ENCODE measurements around the gene JAK3. TPM values are rescaled to one million over a fixed set of nuclear protein-coding genes. Genes with fewer than 3 reads are reported as not detected.
"Not testable (repeated sequence)": the region's sequence is repeated elsewhere in the genome, so short reads cannot be mapped to it uniquely, and the experiment has no call there.

Gene JAK3
- polyA plus RNA-seq, 4 donors, result 2.3 to 4.4 (median 3.3) TPM

DNA sequence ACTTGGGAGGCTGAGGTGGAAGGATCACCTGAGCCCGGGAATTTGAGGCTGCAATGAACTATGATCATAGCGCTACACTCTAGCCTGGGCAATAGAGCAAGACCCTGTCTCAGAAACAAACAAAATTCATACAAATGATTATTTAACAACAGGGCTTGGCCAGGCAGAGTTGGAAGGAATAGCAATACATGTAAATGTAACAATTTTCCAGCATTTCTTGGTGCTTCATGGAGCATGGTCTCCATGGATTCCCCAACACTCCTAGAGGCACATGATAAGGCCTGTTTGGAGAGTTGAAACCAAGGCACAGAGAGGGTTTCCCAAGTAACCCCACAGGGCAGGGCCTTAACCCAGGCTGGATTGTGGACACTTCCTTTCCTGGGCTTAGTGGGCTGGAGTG lies 36.7 kb downstream of the JAK3 start:
- DNase-seq (ENCODE audit: low read depth in 4 of 4, low spot score in 3 of 4), result no peak

GRCh38 chr19:17807731-17808316 lies 40.0 kb downstream of the JAK3 start:
- no peak for DNase-seq (ENCODE audit: low read depth in 4 of 4, low spot score in 3 of 4)

GRCh38 chr19:17806945-17807344 lies 40.8 kb downstream of the JAK3 start:
- DNase-seq (ENCODE audit: low read depth in 4 of 4, low spot score in 3 of 4), result no peak

DNA sequence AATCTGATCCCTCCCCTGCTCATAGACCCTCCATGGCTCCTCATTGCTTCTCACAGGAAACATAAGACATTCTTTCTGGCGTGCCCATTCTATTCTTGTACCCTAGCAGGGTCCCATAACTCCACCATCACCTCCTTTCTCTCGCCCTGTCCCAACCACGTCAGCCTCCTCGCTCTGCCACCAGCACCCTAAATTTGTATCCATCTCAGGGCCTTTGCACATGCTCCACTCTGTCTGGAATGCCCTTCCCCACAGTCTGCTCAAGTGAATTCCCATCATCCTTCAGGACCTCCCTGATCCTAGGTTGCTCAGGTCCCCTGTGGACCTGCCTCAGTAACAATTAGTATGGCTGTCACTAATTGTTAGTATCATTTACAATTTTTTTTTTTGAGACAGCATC lies 42.4 kb downstream of the JAK3 start:
- no peak for DNase-seq (ENCODE audit: low read depth in 4 of 4, low spot score in 3 of 4)

GRCh38 chr19:17803264-17803896 lies 44.4 kb downstream of the JAK3 start:
- no peak for DNase-seq (ENCODE audit: low read depth in 4 of 4, low spot score in 3 of 4)

DNA sequence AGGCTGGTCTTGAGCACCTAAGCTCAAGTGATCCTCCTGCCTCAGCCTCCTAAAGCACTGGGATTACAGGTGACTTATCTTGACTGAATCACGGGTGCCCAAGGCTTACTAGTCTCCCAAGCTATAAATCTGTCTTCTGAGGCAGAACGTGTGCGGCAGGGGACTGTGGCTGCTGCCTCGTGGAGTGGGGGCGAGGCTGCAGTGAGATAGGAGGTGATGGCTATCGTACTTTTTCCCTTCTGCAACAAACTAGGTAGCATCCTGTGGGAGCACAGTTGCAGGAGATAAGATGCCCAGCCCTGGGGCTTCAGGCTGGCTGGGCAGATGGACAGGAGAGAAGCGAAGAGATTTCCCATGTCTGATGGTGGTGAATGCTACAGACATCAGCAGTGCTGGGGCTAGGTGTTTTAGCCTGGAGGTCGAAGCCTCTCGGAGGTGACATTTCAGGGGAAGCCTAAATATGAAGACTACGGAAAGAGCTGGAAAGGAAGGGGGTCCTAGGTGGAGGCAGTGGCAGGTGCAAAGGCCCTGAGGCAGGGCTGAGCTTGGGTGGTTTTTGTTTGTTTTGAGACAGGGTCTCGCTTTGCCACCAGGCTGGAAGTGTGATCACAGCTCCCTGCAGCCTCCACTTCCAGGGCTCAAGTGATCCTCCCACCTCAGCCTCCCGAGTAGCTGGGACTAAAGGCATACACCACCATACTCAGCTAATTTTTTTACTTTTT lies 45.5 kb downstream of the JAK3 start:
- no peak for DNase-seq (ENCODE audit: low read depth in 4 of 4, low spot score in 3 of 4)

DNA sequence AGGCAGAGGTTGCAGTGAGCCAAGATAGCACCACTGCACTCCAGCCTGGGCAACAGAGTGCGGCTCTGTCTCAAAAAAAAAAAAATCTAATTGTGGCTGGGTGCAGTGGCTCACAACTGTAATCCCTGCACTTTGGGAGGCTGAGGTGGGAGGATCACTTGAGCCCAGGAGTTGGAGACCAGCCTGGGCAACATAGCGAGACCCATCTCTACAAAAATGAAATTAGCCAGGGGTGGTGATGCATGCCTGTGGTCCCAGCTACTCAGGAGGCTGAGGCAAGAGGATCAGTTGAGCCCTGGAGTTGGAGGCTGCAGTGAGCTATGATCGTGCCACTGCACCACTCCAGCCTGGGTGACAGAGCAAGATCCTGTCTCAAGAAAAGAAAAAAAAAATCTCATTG lies 49.2 kb downstream of the JAK3 start:
- not testable (repeated sequence) for DNase-seq (ENCODE audit: low read depth in 4 of 4, low spot score in 3 of 4)

GRCh38 chr19:17797424-17798201 lies 50.2 kb downstream of the JAK3 start:
- no peak for DNase-seq (ENCODE audit: low read depth in 4 of 4, low spot score in 3 of 4)

- DNase-seq (ENCODE audit: low read depth in 4 of 4, low spot score in 3 of 4), result no peak
Observed at GRCh38 chr19:17796838-17797423, 50.9 kb downstream of the JAK3 start.

DNA sequence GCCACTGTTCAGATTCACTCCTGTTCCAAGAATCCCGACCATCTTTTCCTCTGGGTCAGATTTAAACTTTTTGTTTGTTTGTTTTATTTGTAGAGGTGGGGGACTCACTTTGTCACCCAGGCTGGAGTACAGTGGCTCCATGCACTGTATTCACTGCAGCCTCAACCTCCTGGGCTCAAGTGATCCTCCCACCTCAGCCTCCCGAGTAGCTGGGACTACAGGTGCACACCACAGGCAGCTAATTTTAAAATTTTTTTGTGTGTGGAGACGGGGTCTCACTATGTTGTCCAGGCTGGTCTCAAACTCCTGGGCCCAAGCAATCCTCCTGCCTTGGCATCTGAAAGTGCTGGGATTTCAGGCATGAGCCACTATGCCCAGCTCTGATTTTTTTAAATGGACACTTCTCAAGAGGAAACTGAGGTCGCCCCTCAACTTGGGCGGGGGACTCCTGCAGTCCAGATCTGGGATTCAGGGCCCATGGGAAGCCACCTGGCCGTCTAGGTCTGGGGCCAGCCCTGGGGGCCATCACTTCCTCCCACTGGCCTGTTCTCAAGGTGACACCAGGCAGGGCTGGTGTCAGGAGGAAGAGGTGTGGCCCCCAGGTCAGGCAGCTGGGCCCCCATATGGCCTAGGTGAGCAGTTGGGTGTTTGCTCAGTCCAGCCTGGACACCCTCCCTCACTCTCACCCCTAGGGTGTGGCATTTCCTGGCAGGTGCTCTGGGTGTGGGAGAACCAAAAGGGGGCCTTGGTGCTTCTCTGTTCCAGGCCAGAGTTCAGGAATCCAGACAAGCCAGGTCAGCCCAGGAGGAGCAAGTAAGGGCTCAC lies 51.6 kb downstream of the JAK3 start:
- no peak for DNase-seq (ENCODE audit: low read depth in 4 of 4, low spot score in 3 of 4)

GRCh38 chr19:17795495-17795856 lies 52.3 kb downstream of the JAK3 start:
- no peak for DNase-seq (ENCODE audit: low read depth in 4 of 4, low spot score in 3 of 4)

DNA sequence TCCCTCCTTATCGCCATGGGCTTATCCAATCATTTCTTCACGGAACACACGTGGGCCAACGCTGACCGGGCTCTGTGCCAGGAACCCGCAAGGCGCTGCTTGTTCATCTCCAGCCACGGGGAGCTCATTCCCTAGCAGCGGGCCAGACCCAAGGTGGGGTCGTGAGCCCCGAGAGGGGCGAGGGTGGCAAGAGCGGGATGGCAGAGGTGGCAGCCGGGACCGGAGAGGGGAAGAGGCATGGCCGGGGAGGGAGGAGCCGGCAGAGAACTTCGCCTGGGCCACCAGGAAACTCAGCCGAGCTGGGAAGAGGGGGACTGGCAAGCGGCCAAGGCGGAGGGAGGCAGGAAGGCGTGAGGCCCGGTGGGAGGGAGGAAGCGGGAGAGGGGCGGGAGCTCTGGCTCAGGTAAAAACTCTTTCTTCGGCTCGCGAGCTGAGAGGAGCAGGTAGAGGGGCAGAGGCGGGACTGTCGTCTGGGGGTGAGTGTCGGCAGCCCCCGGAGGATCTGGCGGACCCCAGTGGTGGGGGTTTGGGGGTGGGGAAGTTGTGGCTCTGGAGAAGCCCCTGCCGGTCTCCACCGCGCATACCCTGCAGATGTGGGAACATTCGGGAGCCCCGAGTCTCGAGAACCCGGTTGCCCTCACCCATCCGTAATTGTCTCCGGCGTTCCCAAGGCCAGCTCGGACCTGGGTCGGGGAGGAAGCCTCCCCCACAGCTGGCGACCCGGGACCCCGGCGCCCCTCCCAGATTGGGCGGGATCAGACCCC lies 52.9 kb downstream of the JAK3 start, which contains the start of gene B3GNT3:
Gene B3GNT3 (plus strand): TSS at position 408 of the 764 bp plus-strand sequence. CDS start 12,670 bp downstream, outside the sequence.
- DNase-seq (ENCODE audit: low read depth in 4 of 4, low spot score in 3 of 4), result no peak

GRCh38 chr19:17794412-17794730 lies 53.4 kb downstream of the JAK3 start:
- no peak for DNase-seq (ENCODE audit: low read depth in 4 of 4, low spot score in 3 of 4)

DNA sequence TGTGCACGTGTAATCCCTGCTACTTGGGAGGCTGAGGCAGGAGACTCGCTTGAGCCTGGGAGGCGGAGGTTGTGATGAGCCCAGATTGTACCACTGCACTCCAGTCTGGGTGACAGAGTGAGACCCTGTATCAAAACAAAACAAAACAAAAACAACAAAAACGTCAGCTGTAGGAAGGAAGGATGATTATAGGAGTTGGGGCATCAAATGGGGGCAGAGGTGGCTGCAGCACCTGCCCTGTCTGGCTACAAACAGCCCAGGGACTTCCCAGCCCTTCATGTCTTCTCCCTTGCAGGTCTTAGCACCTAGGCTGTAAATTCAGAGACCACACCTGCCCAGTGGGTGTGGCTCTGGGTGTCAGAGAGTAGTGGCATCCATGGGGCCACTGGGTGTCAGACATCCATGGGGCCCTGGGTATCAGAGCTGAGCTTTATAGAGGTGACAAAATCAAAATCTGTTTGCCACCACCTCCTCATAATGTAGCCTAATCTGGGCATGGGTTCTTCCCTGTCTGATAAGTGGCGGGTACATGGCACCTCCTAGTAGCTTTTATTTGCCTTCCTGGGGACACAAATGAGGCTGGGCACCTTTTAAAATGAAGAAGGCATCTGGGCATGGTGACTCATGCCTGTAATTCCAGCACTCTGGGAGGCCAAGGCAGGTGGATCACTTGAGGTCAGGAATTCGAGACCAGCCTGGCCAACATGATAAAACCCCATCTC lies 57.6 kb downstream of the JAK3 start:
- DNase-seq (ENCODE audit: low read depth in 4 of 4, low spot score in 3 of 4), result no peak

DNA sequence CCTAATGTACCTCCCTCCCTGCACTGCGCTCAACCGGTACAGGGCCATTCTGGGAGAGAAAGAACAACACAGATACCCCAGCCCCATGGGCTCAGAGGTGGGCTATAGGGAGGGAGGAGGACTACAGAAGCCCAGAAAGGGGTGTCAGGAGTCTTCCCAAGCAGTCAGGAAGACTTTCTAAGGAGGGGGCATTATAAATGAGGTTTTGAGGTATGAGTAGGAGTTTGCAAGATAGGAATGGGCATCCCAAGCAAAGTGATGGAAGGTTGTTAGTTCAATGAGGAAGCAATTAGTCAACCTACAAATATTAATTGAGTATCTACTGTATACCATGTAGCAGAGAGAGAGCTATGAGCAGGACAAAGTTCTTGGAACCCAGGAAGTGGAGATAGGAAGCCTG lies 59.1 kb downstream of the JAK3 start:
- DNase-seq (ENCODE audit: low read depth in 4 of 4, low spot score in 3 of 4), result no peak

GRCh38 chr19:17787274-17787913 lies 60.4 kb downstream of the JAK3 start:
- DNase-seq (ENCODE audit: low read depth in 4 of 4, low spot score in 3 of 4), result no peak

DNA sequence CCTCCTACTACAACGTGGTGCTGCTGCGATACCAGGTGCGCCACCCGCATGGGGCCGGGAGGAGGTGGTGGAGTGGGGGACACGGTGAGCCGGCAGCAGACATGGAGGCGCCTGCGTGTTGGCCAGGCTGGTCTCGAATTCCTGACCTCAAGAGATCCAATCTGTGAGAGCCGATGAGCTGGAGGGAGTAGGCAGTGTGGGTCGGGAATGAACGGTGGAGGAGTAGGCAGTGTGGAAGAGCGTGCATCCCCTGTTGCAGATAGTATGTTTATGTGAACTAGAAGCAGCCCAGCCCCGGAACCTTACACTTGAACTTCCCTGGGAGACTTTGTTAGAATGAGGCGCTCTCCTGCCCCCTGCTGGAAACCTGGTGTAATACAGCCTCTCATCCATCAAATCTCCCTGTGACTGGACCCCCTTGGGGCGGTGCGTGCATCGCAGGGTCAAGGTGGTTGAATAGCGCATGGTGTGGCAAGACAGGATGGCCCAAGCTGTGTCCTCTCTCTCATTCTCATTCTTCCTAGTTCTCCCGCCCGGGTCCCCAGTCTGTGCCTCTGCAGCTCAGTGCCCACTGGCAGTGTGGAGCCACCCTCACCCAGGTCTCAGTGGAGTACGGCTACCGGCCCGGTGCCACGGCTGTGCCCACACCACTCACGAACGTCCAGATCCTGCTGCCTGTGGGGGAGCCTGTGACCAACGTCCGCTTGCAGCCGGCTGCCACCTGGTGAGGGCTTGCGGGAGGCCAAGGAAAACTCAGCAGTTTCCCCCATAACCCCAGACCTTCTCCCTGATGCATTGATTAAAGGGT lies 63.4 kb downstream of the JAK3 start:
- DNase-seq (ENCODE audit: low read depth in 4 of 4, low spot score in 3 of 4), result no peak
